NCI-H774 (cell line): ENCODE measurements around the gene ADGRA1.

Experiments
- DNase-seq: peaks from one replicate; lab custom pipeline; 2025; lab: John Stamatoyannopoulos, UW

Gene ADGRA1

GRCh38 chr10:133056001-133056400, 31.7 kb upstream of the ADGRA1 start:
- DNase-seq = no peak

GRCh38 chr10:133056651-133057178, 31.0 kb upstream of the ADGRA1 start:
- no peak for DNase-seq

- no peak for DNase-seq
Observed at GRCh38 chr10:133058331-133059092, 29.2 kb upstream of the ADGRA1 start.

- no peak for DNase-seq
Observed at GRCh38 chr10:133059093-133059470, 28.6 kb upstream of the ADGRA1 start.

- no peak for DNase-seq
Observed at GRCh38 chr10:133059571-133059970, 28.2 kb upstream of the ADGRA1 start.

GRCh38 chr10:133060022-133060421, 27.7 kb upstream of the ADGRA1 start:
- no peak for DNase-seq

- DNase-seq = no peak
Observed at GRCh38 chr10:133060466-133060865, 27.3 kb upstream of the ADGRA1 start.

- DNase-seq = no peak
Observed at GRCh38 chr10:133060881-133061280, 26.8 kb upstream of the ADGRA1 start.

GRCh38 chr10:133061296-133062038, 26.3 kb upstream of the ADGRA1 start:
- no peak for DNase-seq

GRCh38 chr10:133062085-133062484, 25.6 kb upstream of the ADGRA1 start:
- no peak for DNase-seq

GRCh38 chr10:133062635-133063034, 25.1 kb upstream of the ADGRA1 start:
- no peak for DNase-seq

GRCh38 chr10:133067149-133068105, 20.3 kb upstream of the ADGRA1 start:
- no peak for DNase-seq

GRCh38 chr10:133068111-133069032, 19.4 kb upstream of the ADGRA1 start:
- no peak for DNase-seq

GRCh38 chr10:133069033-133069525, 18.6 kb upstream of the ADGRA1 start:
- DNase-seq = no peak

GRCh38 chr10:133070405-133070804, 17.3 kb upstream of the ADGRA1 start:
- no peak for DNase-seq

- no peak for DNase-seq
Observed at GRCh38 chr10:133070810-133071209, 16.9 kb upstream of the ADGRA1 start.

GRCh38 chr10:133071733-133072132, 16.0 kb upstream of the ADGRA1 start:
- no peak for DNase-seq

- DNase-seq = no peak
Observed at GRCh38 chr10:133072196-133072595, 15.5 kb upstream of the ADGRA1 start.

- no peak for DNase-seq
Observed at GRCh38 chr10:133072720-133073390, 14.9 kb upstream of the ADGRA1 start.
